Osteoblast (primary cell): ENCODE data around the gene YAE1. TPM values are rescaled to one million over a fixed set of nuclear protein-coding genes. Genes with fewer than 3 reads are reported as not detected.

Source experiments
- DNase-seq: peaks from one replicate; pipeline ENCODE4 v3.0.0; 2011; ENCODE audit warnings: low spot score, mixed read lengths; ENCODE audit not compliant: insufficient read length; ENCODE audit errors: missing footprints
- H2AFZ ChIP-seq: 2 replicates; pipeline ENCODE4 v1.6.0; 2011; ENCODE audit warnings: mild to moderate bottlenecking, low read length
- H3K27ac ChIP-seq: 2 replicates; pipeline ENCODE4 v1.5.1; 2011; ENCODE audit warnings: mild to moderate bottlenecking, low read depth, low read length, moderate library complexity
- H3K27me3 ChIP-seq: 2 replicates; pipeline ENCODE4 v1.6.0; 2012; ENCODE audit warnings: mild to moderate bottlenecking, control low read depth, inconsistent platforms, low read length, moderate library complexity; ENCODE audit not compliant: insufficient read depth
- H3K36me3 ChIP-seq: 2 replicates; pipeline ENCODE4 v1.5.1; 2011; ENCODE audit warnings: mild to moderate bottlenecking, low read length, control low read depth, moderate library complexity; ENCODE audit not compliant: insufficient read depth
- H3K4me1 ChIP-seq: 2 replicates; pipeline ENCODE4 v1.5.1; 2011; ENCODE audit warnings: mild to moderate bottlenecking, low read length, control low read depth, moderate library complexity; ENCODE audit not compliant: insufficient read depth
- H3K4me2 ChIP-seq: 2 replicates; pipeline ENCODE4 v1.6.0; 2011; ENCODE audit warnings: mild to moderate bottlenecking, low read length; ENCODE audit not compliant: insufficient read depth
- H3K4me3 ChIP-seq: fragments of 200-600 bp; sonication (generic); 3 replicates; pipeline ENCODE4 v1.5.1; 2012; ENCODE audit warnings: mild to moderate bottlenecking, low read length, inconsistent platforms; ENCODE audit not compliant: insufficient read depth
- H3K79me2 ChIP-seq: 2 replicates; pipeline ENCODE4 v1.6.0; 2012; ENCODE audit warnings: mild to moderate bottlenecking, low read length, control low read depth, inconsistent platforms; ENCODE audit not compliant: insufficient read depth
- H3K9me3 ChIP-seq: 2 replicates; pipeline ENCODE4 v1.5.1; 2011; ENCODE audit warnings: low read depth, low read length, control low read depth
- H4K20me1 ChIP-seq: 2 replicates; pipeline ENCODE4 v1.6.0; 2012; ENCODE audit warnings: mild to moderate bottlenecking, low read length, control low read depth; ENCODE audit not compliant: insufficient read depth
- total RNA-seq: library from RNA; depleted of rRNA; stranded (reverse); fragments of >200 nt; gene quantifications from 2 replicates; pipeline ENCODE4 v1.2.3, GENCODE V29; 2012
- TF ChIP-seq, protein P1 (sequence below): IDR thresholded peaks from 2 replicates; pipeline ENCODE4 v1.5.1; 2011; ENCODE audit warnings: mild to moderate bottlenecking, low read depth, low read length, moderate library complexity; ENCODE audit errors: extremely low read depth

YAE1 gene
- total RNA-seq, 1 donor = 29.0 TPM

DNA sequence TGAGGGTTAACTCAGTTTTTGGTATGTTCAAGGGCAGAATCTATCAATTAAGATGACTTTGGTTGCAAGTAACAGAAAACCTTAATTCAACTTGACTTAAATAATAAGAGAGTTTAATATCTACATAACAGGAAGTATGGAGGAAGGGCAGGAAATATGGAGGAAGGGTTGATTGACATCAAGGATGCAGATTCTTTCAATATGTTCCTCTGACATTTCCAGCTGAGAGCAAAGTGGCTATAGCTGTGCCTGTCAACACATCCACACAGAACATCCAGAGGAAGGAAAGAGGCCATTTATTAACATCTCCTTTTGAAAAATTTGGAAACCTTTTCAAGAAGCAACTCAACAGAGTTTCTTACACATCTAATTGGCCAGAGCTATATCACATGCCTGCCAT is 37.7 kb downstream of the YAE1 start:
- no peak for DNase-seq
- Histone ChIP-seq H3K36me3 (no peaks in the 10 kb centered on the region), H3K79me2 (no peaks in the 10 kb centered on the region), H3K9me3 (no peaks in the 10 kb centered on the region), H3K27me3 (no peaks in the 10 kb centered on the region), H3K4me2 (no peak overlapping the region), H3K27ac (no peak overlapping the region), H3K4me3 (no peak overlapping the region), H4K20me1 (no peaks in the 10 kb centered on the region), H3K4me1 (peaks cover 20% of the 10 kb centered on the region), H2AFZ (no peak overlapping the region)
- TF ChIP-seq, protein P1, sequence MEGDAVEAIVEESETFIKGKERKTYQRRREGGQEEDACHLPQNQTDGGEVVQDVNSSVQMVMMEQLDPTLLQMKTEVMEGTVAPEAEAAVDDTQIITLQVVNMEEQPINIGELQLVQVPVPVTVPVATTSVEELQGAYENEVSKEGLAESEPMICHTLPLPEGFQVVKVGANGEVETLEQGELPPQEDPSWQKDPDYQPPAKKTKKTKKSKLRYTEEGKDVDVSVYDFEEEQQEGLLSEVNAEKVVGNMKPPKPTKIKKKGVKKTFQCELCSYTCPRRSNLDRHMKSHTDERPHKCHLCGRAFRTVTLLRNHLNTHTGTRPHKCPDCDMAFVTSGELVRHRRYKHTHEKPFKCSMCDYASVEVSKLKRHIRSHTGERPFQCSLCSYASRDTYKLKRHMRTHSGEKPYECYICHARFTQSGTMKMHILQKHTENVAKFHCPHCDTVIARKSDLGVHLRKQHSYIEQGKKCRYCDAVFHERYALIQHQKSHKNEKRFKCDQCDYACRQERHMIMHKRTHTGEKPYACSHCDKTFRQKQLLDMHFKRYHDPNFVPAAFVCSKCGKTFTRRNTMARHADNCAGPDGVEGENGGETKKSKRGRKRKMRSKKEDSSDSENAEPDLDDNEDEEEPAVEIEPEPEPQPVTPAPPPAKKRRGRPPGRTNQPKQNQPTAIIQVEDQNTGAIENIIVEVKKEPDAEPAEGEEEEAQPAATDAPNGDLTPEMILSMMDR = no peak

DNA sequence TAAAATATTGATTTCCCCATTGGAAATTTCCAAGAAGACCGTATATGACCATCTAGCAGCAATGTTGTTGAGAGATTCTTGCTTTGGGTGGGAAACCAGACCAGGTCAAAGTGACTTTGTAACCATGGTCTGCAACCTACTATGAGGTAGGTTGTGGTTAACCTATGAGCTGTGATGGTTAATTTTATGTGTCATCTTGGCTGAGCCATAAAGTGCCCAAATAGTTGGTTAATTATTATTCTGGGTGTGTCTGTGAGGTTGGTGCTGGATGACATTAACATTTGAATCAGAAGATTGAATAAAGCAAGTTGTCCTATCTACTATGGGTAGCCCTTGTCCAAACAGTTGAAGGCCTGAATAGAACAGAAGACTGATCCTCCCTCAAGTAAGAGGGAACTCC is 38.9 kb downstream of the YAE1 start:
- H3K79me2 ChIP-seq = no peaks in the 10 kb centered on the region

DNA sequence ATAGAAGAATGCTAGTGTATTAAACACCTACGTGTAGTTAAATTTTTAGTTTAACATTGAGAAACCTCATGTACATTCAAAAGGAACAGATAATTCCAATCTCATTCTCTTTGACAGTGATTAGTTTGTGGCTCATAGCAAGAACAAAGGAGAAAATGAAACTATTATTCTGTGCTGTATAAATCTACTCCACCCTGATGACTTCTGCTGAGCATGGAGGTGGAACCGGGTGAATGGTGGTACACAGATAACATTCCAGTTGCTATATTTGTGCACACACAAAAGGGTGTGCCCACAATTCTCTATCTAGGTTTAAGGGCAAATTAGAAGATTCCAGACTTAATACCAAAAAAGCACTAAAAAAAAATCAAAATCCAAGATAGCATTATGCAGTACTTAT is 40.1 kb downstream of the YAE1 start:
- H4K20me1 ChIP-seq = no peaks in the 10 kb centered on the region
- H3K27me3 ChIP-seq = no peaks in the 10 kb centered on the region
- peak overlapping the region; percentile 13 for H3K4me2 ChIP-seq
- H3K36me3 ChIP-seq = no peaks in the 10 kb centered on the region
- TF ChIP-seq, protein P1 = no peak
- H3K79me2 ChIP-seq = no peaks in the 10 kb centered on the region
- no peaks in the 10 kb centered on the region for H3K9me3 ChIP-seq
- H3K27ac ChIP-seq = no peak overlapping the region
- no peak overlapping the region for H3K4me3 ChIP-seq
- H3K4me1 ChIP-seq = peaks cover 25% of the 10 kb centered on the region
- no peak for DNase-seq
- H2AFZ ChIP-seq = no peak overlapping the region

More for the DNA sequence above, 38.9 kb downstream of the YAE1 start:
- Histone ChIP-seq H4K20me1 (no peaks in the 10 kb centered on the region), H3K9me3 (no peaks in the 10 kb centered on the region), H3K27me3 (no peaks in the 10 kb centered on the region), H3K36me3 (no peaks in the 10 kb centered on the region), H3K4me1 (peaks cover 25% of the 10 kb centered on the region), H3K27ac (no peak overlapping the region), H2AFZ (no peak overlapping the region), H3K4me2 (no peak overlapping the region), H3K4me3 (no peak overlapping the region)
- TF ChIP-seq, protein P1 = no peak
- DNase-seq = no peak

DNA sequence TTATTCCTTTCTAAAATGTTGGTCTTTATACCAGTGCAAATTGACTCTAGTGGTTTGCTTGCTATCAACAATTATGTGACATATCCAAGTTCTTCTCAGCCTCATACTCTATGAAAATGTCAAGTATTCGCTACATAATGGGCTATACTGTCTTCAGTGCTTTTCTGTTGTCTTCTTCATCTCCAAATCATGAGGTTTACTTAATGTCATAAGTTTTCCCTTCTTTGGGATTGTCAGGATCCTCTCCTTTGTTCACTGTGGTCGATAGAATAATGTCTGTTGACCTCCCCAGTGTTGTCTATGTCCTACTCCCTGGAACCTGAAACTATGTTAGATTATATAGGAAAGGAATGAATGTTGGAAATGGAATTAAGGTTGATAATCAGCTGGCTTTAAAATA is 40.7 kb downstream of the YAE1 start:
- TF ChIP-seq, protein P1 = no peak
- no peaks in the 10 kb centered on the region for H3K36me3 ChIP-seq

More for the DNA sequence above, 40.7 kb downstream of the YAE1 start:
- no peaks in the 10 kb centered on the region for H4K20me1 ChIP-seq
- no peaks in the 10 kb centered on the region for H3K27me3 ChIP-seq
- no peaks in the 10 kb centered on the region for H3K9me3 ChIP-seq
- no peak overlapping the region for H3K27ac ChIP-seq
- no peak for DNase-seq
- H3K4me2 ChIP-seq = no peak overlapping the region
- H3K4me3 ChIP-seq = no peak overlapping the region
- no peak overlapping the region for H2AFZ ChIP-seq
- no peaks in the 10 kb centered on the region for H3K79me2 ChIP-seq
- peaks cover 23% of the 10 kb centered on the region for H3K4me1 ChIP-seq
